ENCODE data around the gene SNAPC4.
A peak's percentile ranks its signal among the peaks of the same experiment; 100 is the strongest.

Gene SNAPC4

DNA sequence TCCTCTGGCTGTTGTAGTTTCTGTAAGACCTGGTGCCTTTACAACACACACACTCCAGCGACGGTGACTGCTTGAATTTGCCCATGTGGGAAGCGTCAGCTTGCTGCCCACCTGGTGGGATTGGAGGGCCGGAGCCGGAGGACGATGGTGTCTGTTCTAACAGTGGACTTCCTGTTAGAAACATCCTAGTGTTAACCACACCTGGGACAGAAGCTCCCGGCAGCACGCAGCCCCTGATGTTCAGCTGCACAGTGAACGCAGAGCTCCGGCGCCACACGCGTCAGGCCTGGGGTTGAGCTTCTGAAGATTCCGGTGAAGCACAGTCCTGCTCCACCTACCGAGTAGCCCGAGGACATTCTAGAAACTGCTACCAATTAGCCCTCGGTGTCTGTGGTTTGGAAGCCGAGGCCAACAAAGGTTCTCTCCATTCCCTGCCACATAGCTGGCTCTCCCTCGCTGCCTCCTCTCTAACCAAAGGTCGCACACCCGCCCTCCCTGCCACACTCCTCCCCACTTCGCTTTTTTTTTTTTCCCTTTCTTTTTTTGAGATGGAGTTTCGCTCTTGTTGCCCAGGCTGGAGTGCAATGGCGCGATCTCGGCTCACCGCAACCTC, 24.9 kb upstream of the SNAPC4 start:
- Histone ChIP-seq H3K4me3 (ENCODE audit: low read depth in 1 of 5, low read length in 5 of 5) (no peak overlapping the region), H3K4me1 (ENCODE audit: control insufficient read depth in 5 of 5, insufficient read depth in 5 of 5, low read length in 5 of 5) (peaks cover 0 to 6% (median 0%) of the 10 kb centered on the region in 5 donors), H3K27me3 (ENCODE audit: control insufficient read depth in 5 of 5, insufficient read depth in 4 of 5, low read length in 5 of 5) (no peaks in the 10 kb centered on the region), H3K9ac (ENCODE audit: low read length in 5 of 5) (no peak overlapping the region), H3K9me3 (ENCODE audit: control insufficient read depth in 5 of 5, low read length in 5 of 5) (no peaks in the 10 kb centered on the region), H3K36me3 (ENCODE audit: control insufficient read depth in 5 of 5, insufficient read depth in 5 of 5, low read length in 5 of 5) (peaks cover 0 to 61% (median 60%) of the 10 kb centered on the region in 5 donors), H3K27ac (ENCODE audit: low read depth, low read length) (no peak overlapping the region)

DNA sequence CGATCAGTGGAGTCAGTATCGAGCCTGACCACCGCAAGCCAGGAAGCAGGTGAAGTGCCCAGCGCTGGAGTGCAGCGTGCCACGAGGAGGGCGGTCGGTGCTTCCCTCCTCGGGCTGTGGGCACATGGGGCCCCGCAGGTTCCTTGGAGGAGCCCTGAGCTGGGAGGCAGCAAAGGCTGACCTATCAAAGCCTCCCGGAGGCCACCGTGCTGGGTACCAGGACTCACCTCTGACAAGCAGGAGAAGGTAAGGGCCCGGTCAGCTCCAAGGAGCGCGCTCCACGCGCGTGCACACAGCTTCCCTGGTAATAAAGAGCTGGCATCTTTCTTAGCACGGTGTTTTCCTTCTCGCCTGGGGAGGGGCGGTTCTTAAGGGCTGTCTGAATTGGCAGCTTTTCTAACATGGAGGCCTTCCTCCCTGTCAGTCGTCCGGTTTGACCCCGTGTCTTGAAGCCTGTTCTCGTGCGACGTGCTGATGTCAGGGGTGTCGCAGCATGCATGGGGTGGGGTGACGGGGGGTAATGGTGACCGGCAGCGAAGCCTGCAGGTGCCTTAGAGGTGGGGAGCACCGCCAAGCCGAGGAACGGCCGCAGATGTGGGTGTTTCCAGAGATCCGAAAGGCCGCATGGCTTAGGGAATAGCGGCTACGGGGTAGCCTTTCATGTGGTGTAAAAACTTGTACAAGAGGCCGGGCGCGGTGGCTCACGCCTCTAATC, 23.6 kb upstream of the SNAPC4 start:
- Histone ChIP-seq H3K4me1 (ENCODE audit: control insufficient read depth in 5 of 5, insufficient read depth in 5 of 5, low read length in 5 of 5) (peaks cover 0 to 6% (median 0%) of the 10 kb centered on the region in 5 donors), H3K27ac (ENCODE audit: low read depth, low read length) (no peak overlapping the region), H3K9me3 (ENCODE audit: control insufficient read depth in 5 of 5, low read length in 5 of 5) (no peaks in the 10 kb centered on the region), H3K36me3 (ENCODE audit: control insufficient read depth in 5 of 5, insufficient read depth in 5 of 5, low read length in 5 of 5) (peaks cover 0 to 62% (median 60%) of the 10 kb centered on the region in 5 donors), H3K4me3 (ENCODE audit: low read depth in 1 of 5, low read length in 5 of 5) (no peak overlapping the region), H3K27me3 (ENCODE audit: control insufficient read depth in 5 of 5, insufficient read depth in 4 of 5, low read length in 5 of 5) (no peaks in the 10 kb centered on the region), H3K9ac (ENCODE audit: low read length in 5 of 5) (no peak overlapping the region)

DNA sequence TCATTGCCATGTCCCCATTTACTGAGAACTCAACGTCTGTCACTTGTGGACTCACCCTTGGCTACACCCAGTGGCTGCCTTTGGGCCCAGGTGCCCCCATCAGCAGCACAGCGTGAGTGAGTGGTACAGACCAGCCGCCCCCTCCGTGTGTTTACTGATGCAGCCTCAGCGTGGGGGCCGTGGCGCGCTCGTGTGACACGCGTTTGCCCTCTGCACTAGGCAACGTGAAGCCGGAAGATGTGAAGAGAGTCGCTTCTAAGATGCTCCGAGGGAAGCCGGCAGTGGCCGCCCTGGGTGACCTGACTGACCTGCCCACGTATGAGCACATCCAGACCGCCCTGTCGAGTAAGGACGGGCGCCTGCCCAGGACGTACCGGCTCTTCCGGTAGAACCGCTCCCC, 22.9 kb upstream of the SNAPC4 start:
- peaks cover 0 to 68% (median 66%) of the 10 kb centered on the region in 5 donors for H3K36me3 ChIP-seq (ENCODE audit: control insufficient read depth in 5 of 5, insufficient read depth in 5 of 5, low read length in 5 of 5)
- H3K9me3 ChIP-seq (ENCODE audit: control insufficient read depth in 5 of 5, low read length in 5 of 5): no peaks in the 10 kb centered on the region
- no peak overlapping the region for H3K27ac ChIP-seq (ENCODE audit: low read depth, low read length)
- H3K27me3 ChIP-seq (ENCODE audit: control insufficient read depth in 5 of 5, insufficient read depth in 4 of 5, low read length in 5 of 5): no peaks in the 10 kb centered on the region
- peaks cover 0 to 6% (median 0%) of the 10 kb centered on the region in 5 donors for H3K4me1 ChIP-seq (ENCODE audit: control insufficient read depth in 5 of 5, insufficient read depth in 5 of 5, low read length in 5 of 5)
- H3K9ac ChIP-seq (ENCODE audit: low read length in 5 of 5): no peak overlapping the region
- no peak overlapping the region for H3K4me3 ChIP-seq (ENCODE audit: low read depth in 1 of 5, low read length in 5 of 5)

DNA sequence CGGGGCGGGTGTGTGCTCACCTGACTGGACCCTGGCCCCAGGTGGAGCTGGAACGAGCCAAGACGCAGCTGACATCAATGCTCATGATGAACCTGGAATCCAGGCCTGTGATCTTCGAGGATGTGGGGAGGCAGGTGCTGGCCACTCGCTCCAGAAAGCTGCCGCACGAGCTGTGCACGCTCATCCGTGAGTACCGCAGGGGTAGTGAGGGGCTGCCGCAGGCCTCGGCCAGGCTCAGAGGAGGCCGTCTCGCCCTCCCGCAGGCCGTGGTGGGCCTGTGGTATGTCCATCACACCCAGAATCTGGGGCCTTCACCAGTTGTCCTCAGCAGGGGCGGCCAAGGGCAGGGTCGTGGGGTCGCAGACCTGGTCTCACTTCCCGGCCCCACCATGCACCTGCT, 21.8 kb upstream of the SNAPC4 start:
- Histone ChIP-seq H3K27ac (ENCODE audit: low read depth, low read length) (no peak overlapping the region), H3K4me1 (ENCODE audit: control insufficient read depth in 5 of 5, insufficient read depth in 5 of 5, low read length in 5 of 5) (peaks cover 0 to 6% (median 0%) of the 10 kb centered on the region in 5 donors), H3K9me3 (ENCODE audit: control insufficient read depth in 5 of 5, low read length in 5 of 5) (no peaks in the 10 kb centered on the region), H3K36me3 (ENCODE audit: control insufficient read depth in 5 of 5, insufficient read depth in 5 of 5, low read length in 5 of 5) (peaks cover 0 to 79% (median 76%) of the 10 kb centered on the region in 5 donors), H3K9ac (ENCODE audit: low read length in 5 of 5) (no peak overlapping the region), H3K4me3 (ENCODE audit: low read depth in 1 of 5, low read length in 5 of 5) (no peak overlapping the region), H3K27me3 (ENCODE audit: control insufficient read depth in 5 of 5, insufficient read depth in 4 of 5, low read length in 5 of 5) (no peaks in the 10 kb centered on the region)

DNA sequence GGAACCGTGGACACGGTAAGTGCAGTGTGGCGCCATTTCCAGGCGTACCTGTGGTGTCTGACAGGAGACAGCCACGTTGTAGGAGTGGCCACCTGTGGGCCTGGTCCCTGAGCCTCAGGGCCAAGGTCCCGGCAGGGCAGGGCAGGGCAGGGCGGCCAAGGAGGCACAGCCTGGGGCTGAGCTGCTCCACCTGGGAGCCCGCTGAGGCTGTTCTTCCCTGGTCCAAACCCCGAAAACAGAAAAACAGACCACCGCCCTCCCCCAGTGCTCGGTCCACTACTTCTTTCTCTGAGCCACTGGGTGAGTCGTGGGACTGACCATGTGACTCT, 19.1 kb upstream of the SNAPC4 start:
- Histone ChIP-seq H3K27me3 (ENCODE audit: control insufficient read depth in 5 of 5, insufficient read depth in 4 of 5, low read length in 5 of 5) (no peaks in the 10 kb centered on the region), H3K36me3 (ENCODE audit: control insufficient read depth in 5 of 5, insufficient read depth in 5 of 5, low read length in 5 of 5) (peaks cover 0 to 96% (median 92%) of the 10 kb centered on the region in 5 donors), H3K9me3 (ENCODE audit: control insufficient read depth in 5 of 5, low read length in 5 of 5) (no peaks in the 10 kb centered on the region), H3K4me1 (ENCODE audit: control insufficient read depth in 5 of 5, insufficient read depth in 5 of 5, low read length in 5 of 5) (no peaks in the 10 kb centered on the region), H3K9ac (ENCODE audit: low read length in 5 of 5) (no peak overlapping the region), H3K4me3 (ENCODE audit: low read depth in 1 of 5, low read length in 5 of 5) (no peak overlapping the region), H3K27ac (ENCODE audit: low read depth, low read length) (no peak overlapping the region)

DNA sequence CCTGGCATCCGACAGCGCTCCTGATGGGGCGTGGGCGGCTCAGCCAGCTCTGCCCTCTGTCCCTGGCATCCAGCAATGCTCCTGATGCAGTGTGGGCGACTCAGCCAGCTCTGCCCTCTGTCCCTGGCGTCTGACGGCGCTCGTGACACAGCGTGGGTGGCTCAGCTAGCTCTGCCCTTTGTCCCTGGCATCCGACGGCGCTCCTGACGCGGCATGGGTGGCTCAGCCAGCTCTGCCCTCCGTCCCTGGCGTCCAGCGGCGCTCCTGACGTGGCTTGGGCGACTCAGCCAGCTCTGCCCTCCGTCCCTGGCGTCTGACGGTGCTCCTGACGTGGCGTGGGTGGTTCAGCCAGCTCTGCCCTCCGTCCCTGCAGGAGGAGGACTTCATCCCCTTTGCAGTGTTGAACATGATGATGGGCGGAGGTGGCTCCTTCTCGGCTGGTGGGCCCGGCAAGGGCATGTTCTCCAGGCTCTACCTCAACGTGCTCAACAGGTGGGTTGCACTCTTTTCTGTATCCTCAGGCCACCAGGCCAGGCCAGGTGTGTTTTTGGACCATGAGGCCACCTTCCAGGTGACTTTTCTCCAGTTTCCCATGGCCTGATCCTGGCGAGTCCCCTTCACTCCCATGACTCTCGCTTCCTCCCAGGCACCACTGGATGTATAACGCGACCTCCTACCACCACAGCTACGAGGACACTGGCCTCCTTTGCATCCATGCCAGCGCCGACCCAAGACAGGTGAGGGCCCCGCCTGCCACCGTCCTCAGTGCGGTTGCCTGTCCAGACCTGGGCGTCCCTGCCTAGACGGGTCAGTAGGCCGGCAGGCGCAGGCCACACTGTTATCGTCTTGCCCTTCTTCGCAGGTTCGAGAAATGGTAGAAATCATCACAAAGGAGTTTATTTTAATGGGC, 18.5 kb upstream of the SNAPC4 start:
- Histone ChIP-seq H3K4me1 (ENCODE audit: control insufficient read depth in 5 of 5, insufficient read depth in 5 of 5, low read length in 5 of 5) (no peaks in the 10 kb centered on the region), H3K36me3 (ENCODE audit: control insufficient read depth in 5 of 5, insufficient read depth in 5 of 5, low read length in 5 of 5) (peaks cover 0 to 96% (median 94%) of the 10 kb centered on the region in 5 donors), H3K9ac (ENCODE audit: low read length in 5 of 5) (no peak overlapping the region), H3K4me3 (ENCODE audit: low read depth in 1 of 5, low read length in 5 of 5) (no peak overlapping the region), H3K9me3 (ENCODE audit: control insufficient read depth in 5 of 5, low read length in 5 of 5) (no peaks in the 10 kb centered on the region), H3K27me3 (ENCODE audit: control insufficient read depth in 5 of 5, insufficient read depth in 4 of 5, low read length in 5 of 5) (no peaks in the 10 kb centered on the region), H3K27ac (ENCODE audit: low read depth, low read length) (no peak overlapping the region)

DNA sequence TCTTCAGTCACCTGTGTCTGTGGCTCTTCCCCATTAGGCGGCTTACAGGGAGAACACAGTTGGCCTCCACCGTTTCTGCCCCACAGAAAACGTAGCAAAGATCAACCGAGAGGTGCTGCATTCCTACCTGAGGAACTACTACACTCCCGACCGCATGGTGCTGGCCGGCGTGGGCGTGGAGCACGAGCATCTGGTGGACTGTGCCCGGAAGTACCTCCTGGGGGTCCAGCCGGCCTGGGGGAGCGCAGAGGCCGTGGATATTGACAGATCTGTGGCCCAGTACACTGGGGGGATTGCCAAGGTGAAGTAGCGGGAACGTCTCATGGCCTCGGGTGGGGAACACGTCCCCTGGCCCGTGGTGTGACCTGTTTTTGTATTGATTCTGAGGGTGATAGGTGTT, 16.9 kb upstream of the SNAPC4 start:
- Histone ChIP-seq H3K4me3 (ENCODE audit: low read depth in 1 of 5, low read length in 5 of 5) (no peak overlapping the region), H3K4me1 (ENCODE audit: control insufficient read depth in 5 of 5, insufficient read depth in 5 of 5, low read length in 5 of 5) (peaks cover 0 to 3% (median 2%) of the 10 kb centered on the region in 5 donors), H3K27ac (ENCODE audit: low read depth, low read length) (no peak overlapping the region), H3K27me3 (ENCODE audit: control insufficient read depth in 5 of 5, insufficient read depth in 4 of 5, low read length in 5 of 5) (no peaks in the 10 kb centered on the region), H3K9ac (ENCODE audit: low read length in 5 of 5) (no peak overlapping the region), H3K9me3 (ENCODE audit: control insufficient read depth in 5 of 5, low read length in 5 of 5) (no peaks in the 10 kb centered on the region), H3K36me3 (ENCODE audit: control insufficient read depth in 5 of 5, insufficient read depth in 5 of 5, low read length in 5 of 5) (peaks cover 0 to 92% (median 87%) of the 10 kb centered on the region in 5 donors)

DNA sequence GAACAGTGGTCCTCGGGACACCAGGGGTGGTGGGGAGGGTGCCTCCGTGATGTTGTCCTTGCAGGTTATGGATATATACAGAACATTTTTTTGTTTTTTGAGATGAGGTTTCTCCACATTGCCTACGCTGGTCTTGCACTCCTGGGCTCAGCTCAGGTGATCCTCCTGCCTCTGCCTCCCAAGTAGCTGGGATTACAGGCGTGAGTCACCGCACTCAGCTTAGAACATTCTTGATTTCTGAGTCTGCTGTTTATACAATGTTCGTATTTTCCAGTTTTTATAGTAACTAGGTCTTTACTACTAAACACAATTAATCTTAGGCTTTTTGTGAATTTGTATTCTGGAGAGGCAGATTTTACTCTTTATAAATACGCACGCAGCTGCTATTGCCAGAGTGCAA, 16.5 kb upstream of the SNAPC4 start:
- H3K4me3 ChIP-seq (ENCODE audit: low read depth in 1 of 5, low read length in 5 of 5): no peak overlapping the region
- no peaks in the 10 kb centered on the region for H3K9me3 ChIP-seq (ENCODE audit: control insufficient read depth in 5 of 5, low read length in 5 of 5)
- peaks cover 0 to 87% (median 83%) of the 10 kb centered on the region in 5 donors for H3K36me3 ChIP-seq (ENCODE audit: control insufficient read depth in 5 of 5, insufficient read depth in 5 of 5, low read length in 5 of 5)
- H3K9ac ChIP-seq (ENCODE audit: low read length in 5 of 5): no peak overlapping the region
- H3K27ac ChIP-seq (ENCODE audit: low read depth, low read length): no peak overlapping the region
- H3K4me1 ChIP-seq (ENCODE audit: control insufficient read depth in 5 of 5, insufficient read depth in 5 of 5, low read length in 5 of 5): peaks cover 4 to 8% (median 7%) of the 10 kb centered on the region in 5 donors
- H3K27me3 ChIP-seq (ENCODE audit: control insufficient read depth in 5 of 5, insufficient read depth in 4 of 5, low read length in 5 of 5): no peaks in the 10 kb centered on the region

DNA sequence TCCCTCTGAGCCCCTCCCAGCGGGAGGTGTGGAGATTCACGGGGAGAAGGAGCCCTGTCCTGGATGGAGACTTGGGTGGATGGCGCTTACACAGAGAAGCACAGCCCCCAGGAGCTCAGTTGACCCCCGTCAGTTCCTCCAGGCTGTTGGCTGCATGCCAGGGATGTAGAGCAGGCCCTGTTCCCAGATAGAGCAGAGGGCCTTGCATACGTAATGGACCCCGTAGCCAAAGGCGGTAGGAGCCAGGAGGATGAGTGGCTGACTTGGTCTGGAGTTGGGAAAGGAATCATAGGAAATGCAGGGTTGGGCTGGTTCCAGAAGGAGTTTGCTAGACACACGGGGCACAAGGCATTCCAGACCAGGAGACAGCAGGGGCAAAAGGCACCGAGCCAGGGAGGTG, 13.0 kb upstream of the SNAPC4 start:
- Histone ChIP-seq H3K27ac (ENCODE audit: low read depth, low read length) (no peak overlapping the region), H3K27me3 (ENCODE audit: control insufficient read depth in 5 of 5, insufficient read depth in 4 of 5, low read length in 5 of 5) (no peaks in the 10 kb centered on the region), H3K9me3 (ENCODE audit: control insufficient read depth in 5 of 5, low read length in 5 of 5) (no peaks in the 10 kb centered on the region), H3K9ac (ENCODE audit: low read length in 5 of 5) (no peak overlapping the region), H3K4me3 (ENCODE audit: low read depth in 1 of 5, low read length in 5 of 5) (no peak overlapping the region), H3K4me1 (ENCODE audit: control insufficient read depth in 5 of 5, insufficient read depth in 5 of 5, low read length in 5 of 5) (peaks cover 7 to 32% (median 25%) of the 10 kb centered on the region in 5 donors), H3K36me3 (ENCODE audit: control insufficient read depth in 5 of 5, insufficient read depth in 5 of 5, low read length in 5 of 5) (peaks cover 0 to 56% (median 51%) of the 10 kb centered on the region in 5 donors)

DNA sequence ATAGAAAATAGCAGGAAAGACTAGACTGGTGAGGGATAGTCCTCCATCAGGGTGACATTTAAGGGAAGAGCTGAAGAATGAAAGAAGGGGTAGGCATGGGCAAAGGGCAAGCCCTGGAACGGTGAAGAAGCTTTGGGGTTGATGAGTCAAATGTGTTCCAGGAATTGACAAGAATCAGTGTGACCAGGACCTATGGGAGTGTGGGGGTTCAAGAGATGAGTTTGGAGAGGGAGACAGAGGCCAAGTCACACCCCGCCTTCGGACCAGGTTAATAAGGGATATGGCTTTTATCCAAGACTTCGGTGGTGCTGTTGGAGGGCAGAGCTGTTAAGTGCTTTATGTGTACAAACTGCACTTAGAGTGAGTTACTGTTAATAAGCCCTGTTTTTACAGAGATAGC, 11.4 kb upstream of the SNAPC4 start:
- Histone ChIP-seq H3K9me3 (ENCODE audit: control insufficient read depth in 5 of 5, low read length in 5 of 5) (no peaks in the 10 kb centered on the region), H3K36me3 (ENCODE audit: control insufficient read depth in 5 of 5, insufficient read depth in 5 of 5, low read length in 5 of 5) (peaks cover 0 to 54% (median 49%) of the 10 kb centered on the region in 5 donors), H3K9ac (ENCODE audit: low read length in 5 of 5) (peak overlapping the region; percentile 22 to 98 (median 95)), H3K4me3 (ENCODE audit: low read depth in 1 of 5, low read length in 5 of 5) (peak overlapping the region; percentile 74 to 96 (median 91)), H3K27me3 (ENCODE audit: control insufficient read depth in 5 of 5, insufficient read depth in 4 of 5, low read length in 5 of 5) (no peaks in the 10 kb centered on the region), H3K4me1 (ENCODE audit: control insufficient read depth in 5 of 5, insufficient read depth in 5 of 5, low read length in 5 of 5) (peaks cover 7 to 32% (median 25%) of the 10 kb centered on the region in 5 donors), H3K27ac (ENCODE audit: low read depth, low read length) (no peak overlapping the region)
